HL-60/S4 treated with retinoic acid at 250 ng/mL for 4 days and 3 days (cell line): Measurements from ENCODE around the gene RAC2.
"Not testable (repeated sequence)": the region's sequence is repeated elsewhere in the genome, so short reads cannot be mapped to it uniquely, and the experiment has no call there.

Experiments
- in situ Hi-C: fragments of 300-500 bp; cut with MboI; formaldehyde crosslinking; loops from 2 replicates; pipeline ENCODE4 v1.7.0; 2022; ENCODE audit warnings: low sequenced_read_pairs

RAC2 gene

DNA sequence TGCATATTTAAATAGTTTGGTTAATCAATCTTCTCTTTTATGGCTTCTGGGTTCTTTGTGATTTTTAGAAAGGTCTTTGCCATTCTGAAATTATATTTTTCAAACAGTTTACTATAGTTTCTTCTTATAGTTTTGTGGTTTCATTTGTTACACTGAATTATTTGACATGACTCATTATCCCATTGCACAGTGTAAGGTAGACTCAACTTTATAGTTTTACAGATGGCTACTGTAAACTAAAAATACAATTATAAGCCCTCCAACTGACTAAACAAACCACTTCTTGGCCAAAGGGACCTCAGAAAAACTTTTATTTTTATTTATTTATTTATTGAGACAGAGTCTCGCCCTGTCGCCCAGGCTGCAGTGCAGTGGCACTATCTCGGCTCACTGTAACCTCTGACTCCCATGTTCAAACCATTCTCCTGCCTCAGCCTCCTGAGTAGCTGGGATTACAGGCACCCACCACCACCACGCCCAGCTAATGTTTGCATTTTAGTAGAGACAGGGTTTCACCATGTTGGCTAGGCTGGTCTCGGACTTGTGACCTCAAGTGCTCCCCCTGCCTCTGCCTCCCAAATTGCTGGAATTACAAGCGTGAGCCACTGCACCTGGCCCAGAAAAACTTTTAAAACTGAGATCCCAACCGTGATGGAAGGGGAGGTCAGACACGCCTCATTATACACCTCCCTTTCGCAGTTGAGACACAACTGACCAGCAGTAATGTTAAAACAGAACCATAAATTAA lies 14.1 kb upstream of the RAC2 start:
- in situ Hi-C loops: no loop called here

DNA sequence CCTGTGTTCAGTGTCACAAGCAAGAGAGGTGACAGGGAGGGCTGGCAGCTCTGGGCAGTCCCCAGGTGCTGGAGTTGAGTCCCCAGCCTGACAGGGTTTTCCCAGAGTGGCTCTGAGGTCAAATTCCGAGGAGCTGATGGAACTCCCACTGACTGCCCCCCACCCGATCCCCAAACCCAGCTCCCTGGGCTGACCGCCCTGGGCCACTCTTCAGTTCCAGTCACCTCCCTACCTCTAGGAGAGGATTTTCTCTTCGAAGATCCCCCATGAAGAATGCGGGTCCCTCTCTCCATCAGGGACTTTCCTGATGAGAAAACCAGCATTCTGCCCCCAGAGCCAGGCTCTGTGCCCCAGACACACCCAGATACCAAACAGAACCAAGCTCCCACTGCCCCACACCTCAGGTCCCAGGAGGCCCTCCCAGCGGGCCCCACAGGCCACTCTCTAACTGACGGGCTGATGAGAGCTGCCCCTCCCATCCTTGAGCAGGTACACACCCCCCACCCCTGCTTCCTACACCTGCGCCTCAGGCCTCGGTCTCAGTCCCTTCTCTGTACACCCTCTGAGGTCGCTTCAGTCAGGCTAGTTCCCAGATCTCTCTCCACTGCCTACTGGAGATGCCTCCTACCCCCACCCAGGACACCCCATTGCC lies 12.1 kb upstream of the RAC2 start:
- in situ Hi-C loops: no loop called here

DNA sequence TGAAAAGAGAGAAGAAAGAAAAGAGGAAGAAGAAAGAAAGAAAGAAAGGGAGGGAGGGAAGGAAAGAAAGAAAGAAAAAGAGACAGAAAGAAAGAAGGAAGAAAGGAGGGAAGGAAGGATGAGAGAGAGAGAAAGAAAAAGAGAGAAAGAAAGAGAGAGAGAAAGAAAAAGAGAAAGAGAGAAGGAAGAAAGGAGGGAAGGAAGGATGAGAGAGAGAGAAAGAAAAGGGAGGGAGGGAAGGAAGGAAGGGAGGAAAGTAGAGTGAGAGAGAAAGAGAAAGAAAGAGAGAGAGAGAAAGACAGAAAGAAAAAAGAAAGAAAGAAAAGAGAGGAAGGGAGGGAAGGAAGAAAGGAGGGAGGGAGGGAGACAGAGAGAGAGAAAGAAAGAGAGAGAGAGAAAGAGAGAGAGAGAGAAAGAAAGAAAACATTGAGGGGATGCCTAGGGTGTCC lies 11.5 kb upstream of the RAC2 start:
- in situ Hi-C loops: no loop called here

DNA sequence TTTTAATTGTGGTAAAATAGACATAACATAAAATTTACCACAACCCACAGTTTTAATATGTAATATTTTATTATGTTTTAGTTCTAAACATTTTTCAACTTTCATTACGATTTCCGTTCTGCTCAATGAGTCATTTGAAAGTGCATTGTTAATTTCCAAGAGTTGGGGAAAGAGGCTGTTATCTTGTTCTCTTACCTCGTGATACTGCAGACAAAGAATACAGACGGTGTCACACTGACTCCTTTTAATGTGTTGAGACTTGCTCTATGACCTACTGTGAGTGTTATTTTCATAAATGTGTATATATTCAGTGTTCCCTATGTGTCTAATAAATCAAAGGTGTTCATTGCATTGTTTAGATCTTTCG lies 10.8 kb upstream of the RAC2 start:
- in situ Hi-C loops: no loop called here

DNA sequence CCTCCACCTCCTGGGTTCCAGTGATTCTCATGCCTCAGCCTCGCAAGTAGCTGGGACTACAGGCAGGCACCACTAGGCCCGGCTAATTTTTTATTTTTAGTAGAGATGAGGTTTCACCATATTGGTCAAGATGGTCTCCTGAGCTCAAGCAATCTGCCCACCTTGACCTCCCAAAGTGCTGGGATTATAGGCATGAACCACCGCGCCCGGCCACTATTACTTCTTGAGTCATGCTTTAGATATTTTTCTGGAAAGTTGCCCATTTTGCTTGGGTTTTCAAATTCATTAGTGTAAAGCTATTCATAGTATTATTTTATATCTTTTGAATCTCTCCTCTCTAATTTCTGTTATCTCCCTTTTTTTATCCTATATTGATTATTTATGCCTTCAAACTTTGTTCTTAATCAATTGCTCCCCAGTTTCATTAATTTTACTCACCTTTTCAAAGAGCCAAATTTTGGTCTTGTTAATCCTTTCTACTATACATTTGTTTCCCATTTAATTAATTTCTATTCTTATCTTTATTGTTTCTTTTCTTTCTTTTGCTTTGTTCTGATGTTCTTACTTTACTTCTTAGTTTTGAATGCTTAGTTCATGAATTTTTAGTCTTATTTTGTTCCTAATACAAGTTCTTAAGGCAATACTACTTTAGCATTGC lies 10.3 kb upstream of the RAC2 start:
- in situ Hi-C loops: no loop called here

DNA sequence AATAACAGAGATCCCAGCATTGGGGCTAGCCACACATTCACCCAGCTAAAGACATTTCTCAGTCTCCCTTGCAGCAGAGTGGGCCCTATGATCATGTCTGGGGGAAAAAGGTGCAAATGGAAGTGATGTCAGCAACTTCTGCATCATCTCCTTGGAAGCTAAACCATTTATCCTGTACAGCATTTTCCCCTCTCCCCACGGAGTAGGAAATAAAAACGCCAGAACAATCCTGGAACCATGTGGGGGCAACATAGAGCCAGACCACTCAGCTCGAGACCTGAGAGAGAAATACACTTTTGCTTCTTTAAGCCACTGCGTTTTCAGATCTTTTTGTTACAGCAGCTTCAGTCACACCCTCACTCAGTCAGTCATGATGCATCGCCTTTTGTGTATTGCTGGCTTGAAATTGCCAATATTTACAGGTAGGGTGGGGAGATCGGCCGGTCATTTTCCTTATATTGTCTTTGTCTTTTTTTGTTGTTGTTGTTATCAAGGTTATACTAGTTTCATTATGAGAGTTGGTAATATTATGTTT lies 9.1 kb upstream of the RAC2 start:
- in situ Hi-C loops: no loop called here

DNA sequence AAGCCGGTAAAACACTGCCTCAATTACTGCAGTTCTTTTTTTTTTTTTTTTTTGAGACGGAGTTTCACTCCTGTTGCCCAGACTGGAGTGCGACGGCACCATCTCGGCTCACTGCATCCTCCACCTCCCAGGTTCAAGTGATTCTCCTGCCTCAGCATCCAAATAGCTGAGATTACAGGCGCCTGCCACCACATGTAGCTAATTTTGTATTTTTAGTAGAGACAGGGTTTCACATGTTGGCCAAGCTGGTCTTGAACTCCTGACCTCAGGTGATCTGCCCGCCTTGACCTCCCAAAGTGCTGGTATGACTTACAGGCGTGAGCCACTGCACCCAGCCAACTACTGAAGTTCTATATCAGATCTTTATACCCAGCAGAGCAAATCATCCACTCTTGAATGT lies 7.8 kb upstream of the RAC2 start:
- in situ Hi-C loops: not testable (repeated sequence)

DNA sequence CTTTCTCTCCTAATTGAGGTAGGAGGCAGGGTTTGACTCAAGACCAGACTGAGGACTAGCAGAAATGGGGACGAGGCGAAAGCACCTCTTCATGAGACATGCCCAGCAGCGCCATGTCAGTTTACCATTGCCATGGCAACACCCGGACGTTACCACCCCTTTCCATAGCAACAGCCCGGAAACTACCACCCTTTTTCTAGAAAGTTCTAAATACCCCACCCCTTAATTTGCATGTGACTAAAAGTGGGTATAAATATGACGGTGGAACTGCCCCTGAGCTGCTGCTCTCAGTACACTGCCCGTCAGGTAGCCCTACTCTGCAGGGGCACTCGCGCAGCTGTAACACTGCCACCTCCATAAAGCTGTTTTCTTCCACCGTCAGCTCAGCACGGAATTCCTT lies 5.9 kb upstream of the RAC2 start:
- in situ Hi-C loops: no loop called here

DNA sequence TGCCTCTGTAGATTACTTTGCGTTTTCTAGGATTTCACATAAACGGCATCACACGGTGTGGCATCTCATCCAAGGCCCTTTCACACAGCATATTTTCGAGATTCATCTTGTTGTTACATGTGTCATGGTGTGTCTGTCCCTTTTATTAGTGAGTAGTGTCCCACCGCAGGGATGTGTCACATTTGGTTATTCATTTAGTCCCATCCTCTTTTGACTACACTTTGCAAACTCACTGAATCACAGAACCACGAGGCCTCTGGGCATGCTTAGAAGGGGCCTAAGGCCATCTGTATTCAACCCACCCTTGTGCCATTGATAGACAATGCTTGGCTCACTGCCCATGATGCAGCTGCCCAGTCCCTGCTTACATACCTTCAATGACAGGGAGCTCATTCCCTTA lies 4.2 kb upstream of the RAC2 start:
- in situ Hi-C loops: no loop called here

DNA sequence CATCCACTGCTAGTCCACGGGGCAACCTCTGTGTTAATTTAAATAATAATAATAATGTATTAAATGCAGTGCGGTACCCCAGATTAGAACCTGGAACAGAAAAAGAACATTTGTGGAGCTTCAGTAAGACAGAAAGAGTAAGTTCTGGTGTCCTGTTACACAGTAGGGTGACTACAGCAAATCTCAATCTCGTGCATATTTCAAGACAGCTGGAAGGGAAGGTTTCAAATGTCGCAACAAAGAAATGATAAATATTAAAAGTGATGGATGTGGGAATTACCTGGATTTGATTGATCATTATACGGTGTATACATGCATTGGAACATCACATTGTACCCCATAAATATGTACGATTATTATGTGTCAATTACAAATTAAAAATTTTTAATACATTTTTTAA lies 1.7 kb upstream of the RAC2 start:
- in situ Hi-C loops: no loop called here

DNA sequence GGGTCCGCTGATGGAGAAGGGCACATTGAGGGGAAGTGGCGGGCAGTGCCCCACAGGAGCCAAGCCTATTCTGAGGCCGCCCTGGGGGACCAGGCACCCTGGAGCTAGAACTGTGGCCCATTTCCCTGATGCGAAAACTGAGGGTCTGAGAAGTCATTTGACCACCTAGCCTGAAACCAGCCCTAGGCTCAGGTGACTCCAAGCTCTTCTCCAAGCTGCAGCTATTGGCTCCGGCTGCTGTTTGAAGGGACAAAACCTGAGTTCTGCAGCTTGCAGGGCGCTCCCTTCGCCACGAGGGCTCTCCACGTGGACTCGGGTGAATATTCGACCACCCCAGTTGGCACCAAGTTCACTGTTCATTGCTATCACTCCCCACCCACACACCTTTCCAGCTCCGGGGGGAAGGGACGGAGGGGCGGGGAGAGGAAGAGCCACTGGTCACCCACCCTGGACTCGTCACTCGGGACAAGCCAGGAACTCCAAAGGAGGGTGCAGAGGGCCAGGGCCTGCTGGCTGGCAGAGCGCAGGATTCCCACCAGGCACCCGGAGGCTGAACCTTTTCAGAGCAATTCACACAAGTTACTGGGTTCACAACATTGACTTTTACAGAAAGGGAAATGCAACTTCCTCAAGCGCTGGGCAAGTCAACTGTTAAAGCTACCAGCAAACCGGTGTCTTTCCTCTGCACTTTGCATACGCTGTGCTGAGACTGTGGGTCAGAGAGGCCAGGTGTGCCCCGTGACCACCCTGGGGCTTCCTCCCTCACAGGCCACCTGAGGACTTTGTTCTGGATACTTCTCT lies 1.1 kb upstream of the RAC2 start:
- in situ Hi-C loops: no loop called here

DNA sequence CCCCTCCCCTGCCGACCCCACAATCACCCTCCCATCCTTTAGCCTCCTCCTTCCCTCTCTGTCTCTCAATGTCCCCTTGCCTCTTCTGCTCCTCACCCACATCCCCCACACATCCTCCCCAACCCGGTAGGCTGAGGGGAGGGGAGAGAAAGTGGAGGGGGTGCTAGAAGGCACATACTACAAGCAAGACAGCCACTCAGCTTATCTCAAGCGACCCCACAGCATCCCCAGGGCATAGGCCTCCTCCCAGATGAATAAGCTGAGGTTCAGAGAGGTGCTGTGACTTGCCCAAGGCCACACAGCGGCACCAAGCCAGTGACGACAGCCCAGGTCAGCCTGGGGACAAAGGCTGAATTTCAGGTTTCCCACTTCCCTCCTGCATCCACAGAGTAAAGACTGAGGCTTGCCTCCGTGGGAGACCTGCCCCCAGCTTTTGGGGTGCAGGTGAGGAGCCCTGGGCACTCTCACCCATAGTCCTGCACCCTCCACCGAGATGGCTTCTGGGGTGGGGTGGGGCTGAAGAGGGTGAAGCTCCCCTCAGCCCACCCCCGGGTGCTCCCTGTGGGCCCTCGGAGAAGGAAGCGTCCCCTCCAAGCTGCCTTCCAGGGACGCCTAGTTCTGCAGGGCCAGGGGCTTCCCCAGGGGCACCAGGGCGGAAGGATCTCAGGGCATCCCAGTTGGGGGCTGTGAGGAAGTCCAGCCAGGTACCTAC lies 511 bp downstream of the RAC2 start:
- in situ Hi-C loops: no loop called here

DNA sequence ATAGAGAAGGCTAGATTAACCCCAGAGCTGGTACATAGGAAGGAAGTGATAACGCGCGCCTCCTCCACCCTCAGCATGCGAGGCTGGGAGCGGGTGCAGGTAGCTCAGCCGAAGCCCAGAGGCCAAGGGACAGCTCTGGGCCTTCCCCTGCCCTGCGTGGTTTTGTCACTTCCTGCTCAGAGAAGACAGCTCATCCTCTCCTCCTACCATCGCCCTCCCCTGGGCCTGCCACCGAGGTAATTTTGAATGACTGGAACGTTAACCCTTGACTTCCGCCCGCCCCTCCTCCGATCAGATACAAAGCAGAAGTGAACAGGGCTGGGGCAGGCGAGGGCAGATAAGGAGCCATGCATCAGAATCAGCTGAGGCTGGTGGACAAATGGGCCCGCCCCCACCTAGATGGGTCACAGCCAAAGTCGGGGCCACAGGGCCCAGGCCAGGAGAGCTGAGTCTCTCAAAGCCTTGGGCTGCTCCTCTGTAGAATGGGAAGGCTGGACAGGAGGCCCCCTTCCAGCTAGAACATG lies 1.6 kb downstream of the RAC2 start:
- in situ Hi-C loops: no loop called here

DNA sequence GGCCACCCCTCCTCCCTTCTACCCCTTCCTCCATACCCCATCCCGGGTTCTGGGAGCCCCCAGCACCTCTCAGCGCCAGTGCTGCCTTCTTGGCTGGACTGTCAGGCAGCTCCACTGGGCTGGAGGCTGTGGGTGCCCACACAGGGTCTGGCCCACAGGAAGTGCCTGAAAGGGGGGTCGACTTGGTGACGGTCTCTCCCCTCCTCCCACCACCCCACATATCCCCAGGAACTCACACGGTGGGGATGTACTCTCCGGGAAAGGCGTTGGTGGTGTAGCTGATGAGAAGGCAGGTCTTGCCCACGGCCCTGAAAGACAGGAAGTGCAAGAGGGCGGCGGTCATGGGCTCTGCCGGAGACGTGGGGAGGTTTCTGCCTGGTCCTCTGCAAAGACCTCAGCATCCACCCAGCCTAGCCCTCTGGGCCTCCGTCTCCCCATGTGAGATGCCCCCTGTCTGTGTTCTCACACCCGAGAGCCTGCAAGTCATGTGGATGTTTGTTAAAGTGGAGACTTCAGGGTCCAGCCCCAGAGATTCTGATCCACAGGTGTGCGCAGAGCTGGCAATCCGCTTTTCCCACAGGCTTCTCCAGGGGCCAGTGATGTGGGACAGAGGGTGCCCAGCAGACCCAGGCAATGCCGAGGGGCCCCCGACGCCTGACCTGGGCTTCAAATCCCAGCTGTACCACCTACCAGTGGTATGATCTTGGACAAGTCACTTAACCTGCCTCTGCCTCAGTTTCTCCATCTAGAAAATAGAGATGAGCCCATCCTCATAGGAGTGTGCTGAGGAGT lies 2.5 kb downstream of the RAC2 start:
- in situ Hi-C loops: no loop called here

DNA sequence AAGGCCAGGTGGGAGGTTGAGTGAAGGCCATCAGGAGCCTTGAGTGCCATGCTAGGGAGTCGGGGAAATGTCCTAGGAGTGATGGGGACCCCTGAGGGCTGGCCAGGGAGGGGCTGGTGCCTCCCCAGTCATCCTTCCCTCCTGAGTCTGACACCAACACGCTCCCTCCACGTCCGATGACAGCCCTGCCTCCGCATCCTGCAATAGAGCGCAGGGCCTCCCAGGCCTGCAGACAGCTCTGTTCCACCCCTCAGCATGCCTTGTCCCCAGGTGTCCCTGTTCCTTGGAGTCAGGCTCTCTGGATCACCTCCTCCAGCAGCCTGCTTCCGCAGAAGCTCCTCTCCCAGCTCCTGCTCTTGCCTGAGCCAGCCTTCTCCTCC lies 3.1 kb downstream of the RAC2 start:
- in situ Hi-C loops: no loop called here

DNA sequence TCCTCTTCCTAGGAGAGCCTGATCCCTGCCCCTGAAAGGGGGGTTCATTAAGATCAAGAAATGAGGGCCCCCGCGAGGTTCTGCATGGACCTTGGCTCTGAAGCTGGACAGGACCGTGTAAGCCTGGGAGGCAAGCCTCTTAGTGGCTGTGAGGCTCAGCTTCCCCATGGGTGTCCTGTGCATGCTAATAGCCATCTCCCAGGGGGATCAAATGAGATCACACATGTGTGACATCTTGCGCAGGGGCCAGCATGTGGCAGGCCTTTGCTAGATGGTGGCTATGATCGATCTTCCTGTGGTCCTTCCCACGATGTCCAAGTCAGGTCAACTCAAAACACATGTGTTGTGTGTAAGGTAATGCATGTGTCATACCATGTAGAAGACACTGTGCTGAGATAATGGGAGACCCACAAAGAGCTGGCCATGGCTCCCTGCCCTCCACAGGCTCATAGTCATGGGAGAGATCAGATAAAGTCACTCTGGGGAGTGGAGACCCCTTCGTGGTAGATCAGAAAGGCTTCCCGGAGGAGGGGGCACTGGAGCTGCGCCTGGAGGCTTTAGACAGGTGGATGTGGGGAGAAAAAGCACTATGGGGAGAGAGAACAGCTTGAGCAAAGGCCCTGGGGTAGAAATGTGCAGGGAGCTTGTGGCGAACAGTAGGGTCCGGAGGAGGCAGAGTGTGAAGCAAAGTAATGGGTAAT lies 3.7 kb downstream of the RAC2 start:
- in situ Hi-C loops: no loop called here

DNA sequence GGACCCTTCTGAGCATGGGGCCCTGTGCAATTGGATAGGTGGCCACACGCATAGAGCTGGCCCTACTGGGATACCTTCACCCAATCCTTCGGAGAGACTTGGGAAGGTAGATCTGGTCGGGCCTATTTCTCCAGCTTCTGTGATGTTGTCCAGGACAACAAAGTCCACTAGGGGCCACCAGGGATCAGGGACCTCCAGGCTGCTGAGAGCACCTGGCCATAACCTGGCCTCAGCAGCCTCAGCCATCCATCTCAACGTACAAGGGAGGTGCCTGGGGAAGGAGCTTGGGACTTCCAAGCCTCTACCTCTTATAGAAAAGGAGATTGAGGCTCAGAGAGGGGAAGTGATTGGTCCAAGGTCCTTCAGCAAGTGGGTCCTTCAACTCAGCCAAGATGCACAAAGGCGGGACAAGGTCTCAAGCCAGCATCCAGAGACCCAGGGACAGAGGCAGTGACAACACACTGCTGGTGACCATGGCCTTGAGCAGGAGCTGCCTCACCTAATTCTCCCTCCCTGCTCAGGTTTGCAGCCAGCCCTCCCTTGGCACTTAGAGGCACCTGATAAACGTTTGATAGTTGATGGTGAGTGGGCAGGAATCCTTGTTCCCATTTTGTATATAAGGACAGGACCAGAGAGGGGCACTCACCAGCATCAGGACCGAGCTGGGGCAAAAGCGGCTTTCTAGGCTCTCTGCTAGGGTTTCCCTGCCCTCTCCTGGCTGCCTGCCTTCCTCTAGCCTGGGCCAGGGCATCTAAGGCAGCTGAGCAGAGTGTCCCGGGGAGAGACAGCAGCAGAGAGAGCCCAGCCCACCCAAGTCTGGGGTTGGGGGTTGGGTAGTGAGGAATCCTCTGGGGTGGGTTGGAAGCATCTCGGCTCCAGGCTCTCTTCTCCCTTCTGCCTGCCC lies 4.5 kb downstream of the RAC2 start:
- in situ Hi-C loops: no loop called here
